Effector memory CD8-positive, alpha-beta T cell (primary cell): ENCODE measurements around the gene TMCO1.
A peak's percentile ranks its signal among the peaks of the same experiment; 100 is the strongest.
"Not testable (repeated sequence)": the region's sequence is repeated elsewhere in the genome, so short reads cannot be mapped to it uniquely, and the experiment has no call there.

ENCODE experiments used
- ATAC-seq: fragments of 150-1000 bp; cut with Tn5 transposase; replicated peaks from 2 replicates; pipeline ENCODE4 v1.10.0; 2021; ENCODE audit warnings: mild to moderate bottlenecking, moderate library complexity
- DNase-seq, 3 experiments: peaks; one replicate each; pipeline ENCODE4 v3.0.0; 2021
- H3K27ac Mint-ChIP-seq, 2 donors: one replicate each; pipeline ENCODE4 v1.8.0; 2022; ENCODE audit warnings: mild to moderate bottlenecking in 2 of 2, mixed read lengths in 2 of 2, moderate library complexity in 2 of 2
- H3K27me3 Mint-ChIP-seq, 2 donors: one replicate each; pipeline ENCODE4 v1.8.0; 2022; ENCODE audit warnings: mixed read lengths in 2 of 2
- H3K36me3 Mint-ChIP-seq: one replicate; pipeline ENCODE4 v1.8.0; 2022; ENCODE audit warnings: mild to moderate bottlenecking, moderate library complexity, mixed read lengths; ENCODE audit not compliant: insufficient read depth
- H3K4me1 Mint-ChIP-seq, 2 donors: one replicate each; pipeline ENCODE4 v1.8.0; 2022; ENCODE audit warnings: low read depth in 2 of 2, mixed read lengths in 2 of 2
- H3K4me3 Mint-ChIP-seq, 2 donors: one replicate each; pipeline ENCODE4 v1.8.0; 2022; ENCODE audit warnings: mild to moderate bottlenecking in 2 of 2, mixed read lengths in 2 of 2, moderate library complexity in 2 of 2
- H3K9me3 Mint-ChIP-seq, 2 donors: one replicate each; pipeline ENCODE4 v1.8.0; 2022; ENCODE audit warnings: mixed read lengths in 2 of 2

TMCO1 gene

DNA sequence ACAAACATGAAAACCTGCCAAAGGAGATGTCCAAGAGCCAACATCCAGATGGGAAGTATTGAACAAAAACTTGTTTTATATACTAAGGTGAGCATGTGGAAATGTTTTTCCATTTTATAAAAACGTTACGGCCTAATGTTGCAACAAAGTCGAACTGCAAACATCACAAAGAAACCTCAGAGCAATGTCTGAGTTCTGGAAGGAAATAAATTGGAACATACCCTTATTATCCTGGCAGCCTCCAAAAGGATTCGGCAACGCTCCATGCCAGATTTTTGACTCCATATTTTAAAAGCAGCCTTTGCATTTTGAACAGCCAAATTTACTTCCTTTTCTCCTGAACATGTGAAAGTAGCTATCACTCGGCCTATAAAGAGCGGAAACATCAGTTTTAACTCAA, 73.6 kb downstream of the TMCO1 start:
- no peak for ATAC-seq
- no peak for DNase-seq
- no peaks in the 10 kb centered on the region for H3K9me3 Mint-ChIP-seq
- H3K27ac Mint-ChIP-seq, result no peak overlapping the region
- peaks cover 34 to 40% of the 10 kb centered on the region in 2 donors for H3K4me1 Mint-ChIP-seq
- no peak overlapping the region for H3K4me3 Mint-ChIP-seq
- H3K36me3 Mint-ChIP-seq, result peaks cover 14% of the 10 kb centered on the region
- no peaks in the 10 kb centered on the region for H3K27me3 Mint-ChIP-seq

DNA sequence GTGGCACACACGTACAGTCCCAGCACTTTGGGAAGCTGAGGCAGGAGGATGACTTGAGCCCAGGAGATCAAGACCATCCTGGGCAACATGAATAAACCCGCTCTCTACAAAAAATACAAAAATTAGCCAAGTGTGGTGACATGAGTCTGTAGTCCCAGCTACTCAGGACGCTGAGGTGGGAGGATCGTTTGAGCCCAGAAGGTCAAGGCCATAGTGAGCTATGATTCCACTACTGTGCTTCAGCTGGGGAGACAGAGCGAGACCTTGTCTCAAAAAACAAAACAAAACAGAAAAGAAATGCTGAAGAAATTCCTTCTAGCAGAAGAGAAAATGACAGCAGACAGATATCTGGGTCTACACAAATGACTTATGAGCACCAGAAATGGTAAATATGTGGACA, 80.6 kb downstream of the TMCO1 start:
- H3K36me3 Mint-ChIP-seq, result peaks cover 22% of the 10 kb centered on the region
- H3K27ac Mint-ChIP-seq, result peak overlapping the region in 1 of 2 donors; percentile 90

DNA sequence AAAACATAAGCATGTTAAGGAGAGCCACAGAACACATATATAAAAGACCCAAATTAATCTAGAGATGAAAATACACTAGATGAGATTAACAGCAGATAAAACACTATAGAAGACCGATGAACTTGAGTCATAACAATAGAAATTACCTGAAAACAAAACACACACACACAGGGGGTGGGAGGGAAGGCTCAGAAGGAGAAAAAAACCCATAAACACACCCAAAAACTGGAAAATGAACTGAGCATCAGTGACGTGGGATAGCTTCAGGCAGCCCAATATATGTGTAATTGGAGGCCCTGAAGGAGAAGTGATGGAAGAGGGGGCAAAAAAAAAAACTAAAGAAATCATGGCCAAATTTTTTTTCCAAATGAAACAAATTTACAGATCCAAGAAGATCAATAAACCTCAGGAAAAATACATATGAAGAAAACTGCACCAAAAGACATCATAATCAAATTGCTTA, 81.7 kb downstream of the TMCO1 start:
- Mint-ChIP-seq H3K4me3 (peak overlapping the region in 1 of 2 donors; percentile 58), H3K36me3 (peaks cover 28% of the 10 kb centered on the region), H3K27me3 (no peaks in the 10 kb centered on the region), H3K4me1 (peaks cover 39 to 40% of the 10 kb centered on the region in 2 donors), H3K27ac (peak overlapping the region; percentile 68 to 90), H3K9me3 (peaks cover 0 to 2% of the 10 kb centered on the region in 2 donors)
- ATAC-seq (no peak), DNase-seq (no peak)

More for the DNA sequence above, 80.6 kb downstream of the TMCO1 start:
- Mint-ChIP-seq H3K9me3 (peaks cover 0 to 2% of the 10 kb centered on the region in 2 donors), H3K4me3 (no peak overlapping the region), H3K4me1 (peaks cover 39 to 47% of the 10 kb centered on the region in 2 donors), H3K27me3 (no peaks in the 10 kb centered on the region)
- no peak for ATAC-seq
- no peak for DNase-seq

DNA sequence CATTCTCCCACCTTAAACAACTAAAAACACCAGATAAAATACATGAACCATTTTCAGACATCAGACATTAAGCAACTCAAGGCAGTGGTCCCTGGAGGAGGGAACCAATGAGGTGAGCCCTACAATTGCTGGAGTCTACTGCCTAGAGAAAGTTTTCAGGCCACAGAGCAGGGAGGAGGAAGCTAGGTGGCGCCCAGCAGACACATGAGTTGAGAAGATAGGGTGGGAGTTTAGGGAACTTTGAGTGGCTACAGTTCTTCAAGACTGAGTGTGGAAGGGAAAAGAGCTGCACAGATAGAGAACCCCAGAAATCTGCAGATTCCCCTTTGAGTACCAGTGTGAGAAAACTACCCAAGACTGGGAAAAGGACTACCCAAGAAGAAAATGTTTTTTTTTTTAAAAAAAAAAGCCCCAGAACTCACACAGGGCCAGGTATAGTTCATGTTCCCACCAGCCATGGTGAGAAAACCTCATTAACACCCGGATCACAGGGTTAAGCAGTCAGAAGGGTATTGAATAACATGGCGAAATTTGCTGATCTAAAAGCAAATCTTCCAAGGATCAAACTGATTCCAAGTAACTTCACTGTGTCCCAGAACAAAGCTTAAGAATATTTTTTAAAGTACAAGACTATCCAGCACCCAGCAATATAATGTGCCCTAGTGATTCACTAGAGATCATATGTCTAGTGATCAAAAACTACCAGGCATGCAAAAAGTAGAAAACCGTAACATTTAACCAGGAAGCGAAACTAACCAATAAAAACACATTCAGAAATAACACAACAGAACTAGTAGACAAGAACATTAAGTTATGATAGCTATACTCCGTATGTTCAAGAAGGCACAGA, 82.3 kb downstream of the TMCO1 start:
- Mint-ChIP-seq H3K9me3 (peaks cover 0 to 2% of the 10 kb centered on the region in 2 donors), H3K27me3 (no peaks in the 10 kb centered on the region), H3K4me1 (peaks cover 35 to 36% of the 10 kb centered on the region in 2 donors), H3K4me3 (peak overlapping the region; percentile 22 to 58), H3K27ac (peak overlapping the region; percentile 68 to 90), H3K36me3 (peaks cover 35% of the 10 kb centered on the region)
- ATAC-seq (no peak), DNase-seq (no peak)

DNA sequence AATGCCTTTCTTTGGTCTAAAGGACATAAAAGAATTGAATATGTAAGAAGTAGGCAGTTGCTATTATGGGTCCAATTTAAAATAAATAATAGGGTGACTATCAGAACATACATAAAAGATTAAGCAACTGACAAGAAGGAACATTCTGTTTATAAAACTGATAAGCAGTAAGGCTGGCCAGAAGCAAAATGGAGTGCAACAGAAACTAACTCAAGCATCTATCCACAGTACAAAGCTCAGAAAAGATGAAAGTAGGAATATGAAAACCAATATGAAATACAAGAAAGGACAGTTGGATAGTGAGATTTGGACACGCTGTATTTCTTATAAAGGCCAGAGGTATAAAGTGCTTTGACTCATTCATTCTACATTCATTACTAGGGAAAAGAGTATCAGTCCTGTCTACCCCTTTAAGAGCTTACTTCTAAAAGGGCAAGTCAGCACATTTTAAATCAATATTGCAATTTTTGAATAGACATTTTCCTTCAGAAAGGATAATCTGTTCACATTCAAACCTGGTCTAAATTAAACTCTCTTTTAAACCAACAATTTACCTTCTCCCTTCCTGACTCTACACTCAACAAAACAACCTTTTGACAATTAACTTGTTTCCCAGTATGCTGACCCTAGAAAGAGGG, 84.7 kb downstream of the TMCO1 start:
- DNase-seq (no peak), ATAC-seq (no peak)
- Mint-ChIP-seq H3K36me3 (peaks cover 41% of the 10 kb centered on the region), H3K4me3 (no peak overlapping the region), H3K27ac (peak overlapping the region; percentile 36 to 90), H3K27me3 (no peaks in the 10 kb centered on the region), H3K9me3 (peaks cover 0 to 2% of the 10 kb centered on the region in 2 donors), H3K4me1 (peaks cover 31 to 33% of the 10 kb centered on the region in 2 donors)

DNA sequence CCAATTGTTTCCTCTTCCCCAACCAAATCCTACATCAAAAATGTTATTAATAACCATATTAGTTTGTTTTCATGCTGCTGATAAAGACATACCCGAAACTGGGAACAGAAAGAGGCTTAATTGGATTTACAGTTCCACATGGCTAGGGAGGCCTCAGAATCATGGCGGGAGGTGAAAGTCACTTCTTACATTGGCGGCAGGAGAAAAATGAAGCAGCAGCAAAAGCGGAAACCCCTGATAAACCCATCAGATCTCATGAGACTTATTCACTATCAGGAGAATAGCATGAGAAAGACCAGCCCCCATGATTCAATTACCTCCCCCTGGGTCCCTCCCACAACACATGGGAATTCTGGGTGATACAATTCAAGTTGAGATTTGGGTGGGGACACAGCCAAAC, 87.9 kb downstream of the TMCO1 start:
- H3K27me3 Mint-ChIP-seq, H3K9me3 Mint-ChIP-seq, ATAC-seq, DNase-seq, H3K4me3 Mint-ChIP-seq: not testable (repeated sequence)
- Mint-ChIP-seq H3K36me3 (peaks cover 49% of the 10 kb centered on the region), H3K27ac (peak overlapping the region; percentile 78 to 92), H3K4me1 (peaks cover 17 to 25% of the 10 kb centered on the region in 2 donors)

DNA sequence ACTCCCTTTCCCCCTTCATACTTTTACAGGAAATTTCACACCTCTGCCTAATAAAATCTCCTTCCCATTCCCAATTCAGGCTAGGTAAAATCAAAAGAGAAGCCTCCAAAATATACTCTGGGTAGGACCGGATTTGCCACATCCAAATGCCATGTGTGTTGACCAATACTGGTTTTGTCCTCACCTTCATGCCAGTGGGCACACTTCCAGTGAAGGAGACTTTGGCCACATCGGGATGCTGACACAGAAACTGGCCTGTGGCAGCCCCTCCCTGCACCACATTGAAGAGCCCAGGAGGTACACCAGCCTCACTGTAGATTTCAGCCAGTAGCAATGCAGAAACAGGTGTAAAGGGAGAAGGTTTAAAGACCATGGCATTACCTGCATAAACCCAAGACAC, 88.4 kb downstream of the TMCO1 start:
- Mint-ChIP-seq H3K27ac (peak overlapping the region; percentile 78 to 92), H3K4me3 (no peak overlapping the region), H3K9me3 (no peaks in the 10 kb centered on the region), H3K27me3 (no peaks in the 10 kb centered on the region), H3K36me3 (peaks cover 54% of the 10 kb centered on the region), H3K4me1 (peaks cover 14 to 20% of the 10 kb centered on the region in 2 donors)
- ATAC-seq (no peak), DNase-seq (no peak)

DNA sequence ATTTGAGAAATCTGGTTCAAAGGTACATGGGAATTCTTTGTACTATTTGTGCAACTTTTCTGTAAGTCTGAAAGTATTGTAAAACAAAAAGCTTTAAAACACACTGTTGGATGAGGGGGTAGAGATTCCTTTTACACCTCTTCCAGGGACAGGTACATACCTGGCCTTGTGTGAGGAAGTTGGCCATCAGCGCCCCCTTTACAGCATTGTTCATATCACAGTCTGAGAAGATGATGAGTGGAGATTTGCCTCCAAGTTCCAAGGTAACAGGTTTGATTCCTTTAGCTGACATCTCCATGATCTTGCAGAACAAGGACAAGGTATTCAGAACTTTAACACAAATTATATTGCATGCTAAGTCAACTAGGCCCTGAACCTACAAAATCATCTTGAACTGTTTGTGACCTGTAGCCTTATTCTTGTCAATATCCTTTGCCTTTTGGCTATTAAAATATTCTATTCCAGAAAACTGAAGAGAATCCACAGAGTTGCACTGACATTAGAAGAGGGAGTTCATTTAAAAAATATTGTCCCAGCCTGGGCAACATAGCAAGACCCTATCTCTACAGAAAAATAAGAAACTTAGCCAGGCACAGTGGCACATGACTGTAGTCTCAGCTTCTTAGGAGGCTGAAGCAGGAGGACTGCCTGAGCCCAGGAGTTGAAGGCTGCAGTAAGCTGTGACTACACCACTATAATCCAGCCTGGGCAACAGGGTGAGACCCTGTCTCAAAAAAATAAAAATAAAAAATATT, 89.2 kb downstream of the TMCO1 start:
- no peaks in the 10 kb centered on the region for H3K9me3 Mint-ChIP-seq
- ATAC-seq (no peak), DNase-seq (no peak)
- peaks cover 62% of the 10 kb centered on the region for H3K36me3 Mint-ChIP-seq
- H3K27me3 Mint-ChIP-seq, result no peaks in the 10 kb centered on the region
- H3K4me1 Mint-ChIP-seq, result peaks cover 11 to 14% of the 10 kb centered on the region in 2 donors
- H3K4me3 Mint-ChIP-seq, result no peak overlapping the region
- peak overlapping the region; percentile 14 to 78 for H3K27ac Mint-ChIP-seq

DNA sequence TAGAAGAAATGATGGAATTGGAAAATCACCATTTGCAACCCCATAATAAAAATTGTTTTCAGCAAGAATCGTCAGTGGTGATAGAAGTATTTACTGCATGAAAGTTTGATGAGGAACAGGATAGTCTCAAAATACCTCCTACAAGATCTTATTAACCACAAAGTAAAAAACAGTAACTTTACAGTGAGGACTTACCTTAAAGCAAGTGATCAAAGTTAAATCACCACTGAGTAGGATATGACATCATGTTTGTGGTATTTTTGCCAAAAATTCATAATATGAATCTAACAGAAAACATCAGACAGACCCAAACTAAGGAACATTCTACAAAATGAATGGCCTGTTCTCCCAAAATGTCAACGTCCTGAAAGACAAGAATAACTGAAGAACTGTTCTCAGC, 90.2 kb downstream of the TMCO1 start:
- peaks cover 68% of the 10 kb centered on the region for H3K36me3 Mint-ChIP-seq
- ATAC-seq, result peak; percentile 41

More for the DNA sequence above, 90.2 kb downstream of the TMCO1 start:
- H3K4me1 Mint-ChIP-seq, result peaks cover 8 to 10% of the 10 kb centered on the region in 2 donors
- no peak overlapping the region for H3K4me3 Mint-ChIP-seq
- H3K27me3 Mint-ChIP-seq, result no peaks in the 10 kb centered on the region
- no peak for DNase-seq
- peak overlapping the region; percentile 14 to 78 for H3K27ac Mint-ChIP-seq
- H3K9me3 Mint-ChIP-seq, result no peaks in the 10 kb centered on the region
